GM10248 (cell line): Measurements from ENCODE around the gene MIEF2.

Experiments
- CTCF ChIA-PET: fragments of 300-600 bp; sonication (Branson Sonifier 250); formaldehyde crosslinking; extraction: SDS; loops from one replicate; lab custom pipeline; 2021; ENCODE audit warnings: antibody characterized with exemption; lab: Yijun Ruan, JAX
- POLR2A ChIA-PET: fragments of 350-650 bp; sonication (Branson Sonifier 250); formaldehyde crosslinking; extraction: SDS; loops from one replicate; lab custom pipeline; 2020; ENCODE audit warnings: antibody characterized with exemption; lab: Yijun Ruan, JAX
- DNase-seq: peaks from one replicate; pipeline ENCODE4 v3.0.0; 2012; ENCODE audit errors: extremely low spot score
- TF ChIP-seq, protein P1 (sequence below): IDR thresholded peaks from 2 replicates; pipeline ENCODE4 v1.5.1; 2012; ENCODE audit warnings: mild to moderate bottlenecking, low read depth; ENCODE audit errors: extremely low read depth, missing control alignments, control extremely low read depth

Gene MIEF2

DNA sequence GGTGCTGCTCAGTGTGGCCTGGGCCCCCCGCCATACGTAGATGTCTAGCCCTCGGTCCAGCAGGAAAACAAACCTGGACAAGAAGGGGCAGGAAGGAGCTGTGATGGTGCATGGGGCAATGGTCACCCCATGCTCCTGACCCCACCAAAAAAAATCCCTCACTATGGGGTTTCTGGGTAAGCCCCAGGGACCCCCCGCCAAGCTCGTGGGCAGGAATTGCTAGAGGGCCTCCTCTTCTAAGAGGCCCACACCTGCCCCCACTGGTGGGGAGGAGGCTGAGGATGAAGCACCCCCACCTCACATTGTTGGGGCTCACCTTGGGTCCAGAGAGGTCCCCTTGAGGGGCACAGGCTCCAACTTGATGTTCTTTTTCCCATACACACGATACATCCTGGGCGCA, 11.7 kb upstream of the MIEF2 start:
- TF ChIP-seq, protein P1, sequence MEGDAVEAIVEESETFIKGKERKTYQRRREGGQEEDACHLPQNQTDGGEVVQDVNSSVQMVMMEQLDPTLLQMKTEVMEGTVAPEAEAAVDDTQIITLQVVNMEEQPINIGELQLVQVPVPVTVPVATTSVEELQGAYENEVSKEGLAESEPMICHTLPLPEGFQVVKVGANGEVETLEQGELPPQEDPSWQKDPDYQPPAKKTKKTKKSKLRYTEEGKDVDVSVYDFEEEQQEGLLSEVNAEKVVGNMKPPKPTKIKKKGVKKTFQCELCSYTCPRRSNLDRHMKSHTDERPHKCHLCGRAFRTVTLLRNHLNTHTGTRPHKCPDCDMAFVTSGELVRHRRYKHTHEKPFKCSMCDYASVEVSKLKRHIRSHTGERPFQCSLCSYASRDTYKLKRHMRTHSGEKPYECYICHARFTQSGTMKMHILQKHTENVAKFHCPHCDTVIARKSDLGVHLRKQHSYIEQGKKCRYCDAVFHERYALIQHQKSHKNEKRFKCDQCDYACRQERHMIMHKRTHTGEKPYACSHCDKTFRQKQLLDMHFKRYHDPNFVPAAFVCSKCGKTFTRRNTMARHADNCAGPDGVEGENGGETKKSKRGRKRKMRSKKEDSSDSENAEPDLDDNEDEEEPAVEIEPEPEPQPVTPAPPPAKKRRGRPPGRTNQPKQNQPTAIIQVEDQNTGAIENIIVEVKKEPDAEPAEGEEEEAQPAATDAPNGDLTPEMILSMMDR, result no peak
- DNase-seq, result no peak
- CTCF ChIA-PET, result interaction anchor here (0.6 to 2.9 kb wide), 12 partner anchors 9 to 59 kb away, joined by 3 to 27 read pairs (median 4); partner anchors contain the start of genes FLII and MIEF2
- POLR2A ChIA-PET, result no interaction called here

DNA sequence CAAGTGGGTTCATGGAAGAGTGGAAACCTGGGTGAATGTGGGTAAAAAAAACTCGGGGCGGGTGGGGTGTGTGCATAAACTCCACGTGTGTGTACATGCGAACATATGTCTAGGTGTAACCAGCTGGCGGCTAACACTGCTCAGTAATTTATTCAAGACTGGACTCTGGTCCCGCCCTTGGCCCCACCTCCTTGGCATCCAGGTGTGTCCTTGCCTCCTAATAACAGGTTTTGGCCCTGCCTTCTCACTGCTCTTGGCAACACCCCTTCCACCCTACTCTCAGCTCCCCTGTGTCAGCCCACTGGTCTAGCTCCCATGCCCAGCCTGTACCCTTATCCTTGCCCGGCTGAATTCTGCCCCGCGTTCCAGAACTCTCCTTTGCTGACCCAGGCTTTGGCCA, 10.2 kb upstream of the MIEF2 start:
- ChIA-PET CTCF (interaction anchor here (1.1 kb wide), 1 partner anchor 23 kb away, joined by 3 read pairs; no protein-coding TSS in a partner anchor), POLR2A (no interaction called here)
- DNase-seq, result no peak
- TF ChIP-seq, protein P1, result no peak

DNA sequence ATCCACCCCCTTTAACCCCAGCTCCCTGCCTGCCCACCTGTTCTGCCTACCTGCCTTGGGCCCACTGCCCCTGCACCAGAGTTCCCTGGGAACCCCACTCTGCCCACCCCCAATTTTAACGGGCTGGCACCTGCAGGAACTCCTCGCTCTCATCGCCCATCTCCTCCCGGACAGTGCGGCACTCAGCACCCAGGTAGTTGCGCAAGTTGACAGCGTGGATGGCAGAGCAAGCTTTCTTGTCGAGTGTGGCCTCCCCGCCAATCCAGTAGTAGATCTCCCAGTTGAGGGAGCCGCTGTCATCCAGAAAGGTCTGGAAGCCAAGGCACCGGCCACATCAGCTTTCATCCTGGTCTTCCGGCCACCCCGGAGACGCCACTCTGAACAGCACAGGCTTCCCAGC, 9.8 kb upstream of the MIEF2 start:
- POLR2A ChIA-PET, result no interaction called here
- no peak for DNase-seq
- TF ChIP-seq, protein P1, result no peak
- CTCF ChIA-PET, result interaction anchor here (1.1 kb wide), 1 partner anchor 23 kb away, joined by 3 read pairs; no protein-coding TSS in a partner anchor

DNA sequence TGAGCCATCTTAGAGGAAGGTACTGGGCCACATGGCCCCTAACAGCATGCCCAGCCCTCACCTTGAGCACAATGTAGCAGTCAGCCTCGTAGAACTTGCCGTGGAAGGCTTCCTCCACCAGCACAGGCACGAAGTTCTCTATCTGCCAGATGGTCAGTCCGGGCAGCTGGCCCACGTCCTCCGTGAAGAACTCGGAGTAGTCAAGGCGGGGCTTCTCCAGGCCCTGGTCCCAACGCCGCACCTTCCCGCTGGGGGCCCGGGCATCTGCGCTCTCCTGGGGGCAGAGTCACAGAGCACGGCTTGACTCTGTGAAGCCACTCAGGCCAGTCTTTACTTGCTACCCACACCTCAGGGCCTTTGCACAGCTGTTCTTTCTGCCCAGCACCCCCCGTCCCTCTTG, 9.3 kb upstream of the MIEF2 start:
- no peak for DNase-seq
- TF ChIP-seq, protein P1, result no peak
- ChIA-PET CTCF (no interaction called here), POLR2A (no interaction called here)

DNA sequence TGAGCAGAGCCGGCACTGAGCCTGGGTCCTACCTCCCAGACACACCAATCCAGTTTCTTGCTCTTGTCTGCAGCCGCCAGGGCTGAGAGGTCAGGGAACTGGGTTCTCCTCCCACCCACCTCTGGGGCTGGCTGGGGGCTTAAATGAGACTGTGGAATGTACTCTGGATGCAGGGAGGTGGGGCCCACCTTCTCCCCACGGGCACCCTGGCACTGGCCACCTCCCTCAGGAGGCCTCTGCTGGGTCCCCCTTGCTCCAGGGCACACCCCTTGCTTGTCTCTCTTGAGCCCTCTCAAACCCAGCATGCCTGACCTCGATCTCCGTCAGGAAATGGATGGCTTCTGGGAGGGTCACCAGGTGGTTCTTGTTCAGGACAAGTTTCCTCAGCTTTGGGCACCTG, 8.3 kb upstream of the MIEF2 start:
- DNase-seq, result no peak
- ChIA-PET POLR2A (no interaction called here), CTCF (no interaction called here)
- TF ChIP-seq, protein P1, result no peak

DNA sequence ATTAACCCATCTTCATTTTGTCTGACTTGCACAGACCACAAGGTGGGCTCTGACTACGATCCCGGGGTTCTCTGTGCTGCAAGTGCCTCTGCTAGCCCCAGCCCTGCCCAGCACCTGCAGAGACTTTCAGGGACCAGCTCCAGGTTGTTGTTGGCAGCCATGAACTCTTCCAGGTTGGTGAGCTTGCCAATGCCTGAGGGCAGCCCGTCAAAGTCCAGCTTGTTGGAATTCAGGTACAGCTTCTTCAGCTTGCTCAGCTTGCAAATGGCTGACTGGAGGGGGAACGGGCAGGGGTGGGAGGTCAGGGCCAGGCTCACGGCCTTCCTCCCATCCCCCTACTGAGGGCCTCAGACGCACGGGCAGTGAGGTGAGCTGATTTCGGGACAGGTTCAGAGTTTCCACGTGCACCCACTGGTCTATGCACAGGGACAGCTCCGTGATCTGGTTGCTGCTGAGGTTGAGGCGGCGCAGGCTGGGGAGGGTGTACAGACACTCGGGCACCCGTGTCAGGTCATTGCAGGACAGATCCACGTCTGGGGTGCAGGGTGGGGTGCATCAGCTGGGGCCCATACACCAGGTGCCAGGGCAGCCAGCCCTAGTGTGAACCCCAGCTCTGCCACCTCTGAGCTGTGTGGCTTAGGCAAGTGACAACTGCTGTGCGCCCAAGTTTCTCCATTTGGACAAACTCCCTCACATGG, 7.1 kb upstream of the MIEF2 start:
- ChIA-PET POLR2A (no interaction called here), CTCF (no interaction called here)
- DNase-seq, result no peak
- TF ChIP-seq, protein P1, result no peak
